Measurements from ENCODE around the gene ELF4.
A peak's percentile ranks its signal among the peaks of the same experiment; 100 is the strongest.

The ELF4 gene

DNA sequence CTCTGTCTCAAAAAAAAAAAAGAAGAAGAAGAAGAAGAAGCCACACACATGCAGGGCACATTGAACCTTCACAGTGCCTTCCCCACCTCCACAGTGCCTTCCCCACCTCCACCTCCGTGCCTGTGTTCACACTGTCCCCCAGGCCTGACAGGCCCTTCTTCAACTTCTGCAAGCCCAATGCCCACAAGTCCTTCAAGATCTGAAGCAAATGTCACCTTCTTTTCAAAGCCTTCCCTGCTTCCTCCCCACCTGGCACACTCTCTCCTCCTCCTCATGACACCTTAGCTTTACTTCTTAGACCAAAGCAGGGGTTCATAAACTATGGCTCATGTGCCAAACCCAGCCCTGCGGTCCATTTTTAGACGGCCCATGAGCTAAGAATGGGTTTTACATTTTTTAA, 19.9 kb downstream of the ELF4 start:
- H3K4me3 ChIP-seq (ENCODE audit: low read length) = no peak overlapping the region
- TF ChIP-seq, protein P1, sequence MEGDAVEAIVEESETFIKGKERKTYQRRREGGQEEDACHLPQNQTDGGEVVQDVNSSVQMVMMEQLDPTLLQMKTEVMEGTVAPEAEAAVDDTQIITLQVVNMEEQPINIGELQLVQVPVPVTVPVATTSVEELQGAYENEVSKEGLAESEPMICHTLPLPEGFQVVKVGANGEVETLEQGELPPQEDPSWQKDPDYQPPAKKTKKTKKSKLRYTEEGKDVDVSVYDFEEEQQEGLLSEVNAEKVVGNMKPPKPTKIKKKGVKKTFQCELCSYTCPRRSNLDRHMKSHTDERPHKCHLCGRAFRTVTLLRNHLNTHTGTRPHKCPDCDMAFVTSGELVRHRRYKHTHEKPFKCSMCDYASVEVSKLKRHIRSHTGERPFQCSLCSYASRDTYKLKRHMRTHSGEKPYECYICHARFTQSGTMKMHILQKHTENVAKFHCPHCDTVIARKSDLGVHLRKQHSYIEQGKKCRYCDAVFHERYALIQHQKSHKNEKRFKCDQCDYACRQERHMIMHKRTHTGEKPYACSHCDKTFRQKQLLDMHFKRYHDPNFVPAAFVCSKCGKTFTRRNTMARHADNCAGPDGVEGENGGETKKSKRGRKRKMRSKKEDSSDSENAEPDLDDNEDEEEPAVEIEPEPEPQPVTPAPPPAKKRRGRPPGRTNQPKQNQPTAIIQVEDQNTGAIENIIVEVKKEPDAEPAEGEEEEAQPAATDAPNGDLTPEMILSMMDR (conservative IDR thresholded peaks at IDR 0.05; ENCODE audit: low read length) = no peak
- no peak for DNase-seq (ENCODE audit: low read depth)

DNA sequence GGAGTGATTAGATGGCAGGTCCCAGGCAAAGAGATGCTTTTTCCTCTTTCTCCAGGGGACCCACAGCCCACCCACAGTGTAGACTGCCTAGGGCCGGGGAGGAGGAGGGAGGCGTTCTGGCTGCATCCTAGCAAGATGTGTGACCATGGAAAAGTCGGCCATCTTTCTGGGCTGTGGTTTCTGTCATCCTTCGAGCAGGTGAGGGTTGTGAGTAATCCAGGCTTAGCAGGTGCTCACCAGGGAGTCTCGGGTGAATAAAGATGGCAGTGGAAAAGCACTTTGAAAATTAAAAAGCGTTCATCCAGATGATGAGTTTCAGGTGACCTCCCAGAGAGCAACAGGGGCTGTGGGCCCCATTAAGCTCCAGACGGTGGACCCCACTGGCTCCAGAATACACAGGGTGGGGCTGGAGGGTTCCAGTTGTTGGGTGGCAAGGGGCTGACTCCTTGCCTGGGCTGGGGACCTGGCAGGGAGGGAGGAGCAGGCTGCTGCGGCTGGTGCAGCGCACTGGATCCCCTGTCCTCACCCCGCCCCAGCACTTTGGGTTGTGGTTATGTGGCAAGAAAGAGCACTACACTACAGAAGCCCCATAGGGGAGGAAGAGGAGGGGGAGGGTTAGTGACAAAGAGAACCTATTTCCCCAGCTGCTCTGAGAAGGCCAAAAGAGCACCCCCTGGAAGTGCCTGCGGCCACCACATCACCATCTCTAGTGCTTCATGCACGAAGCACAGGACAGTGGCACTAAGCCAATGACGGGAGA, 23.7 kb downstream of the ELF4 start:
- TF ChIP-seq, protein P1 (conservative IDR thresholded peaks at IDR 0.05; ENCODE audit: low read length) = no peak
- DNase-seq (ENCODE audit: low read depth) = no peak
- no peak overlapping the region for H3K4me3 ChIP-seq (ENCODE audit: low read length)

DNA sequence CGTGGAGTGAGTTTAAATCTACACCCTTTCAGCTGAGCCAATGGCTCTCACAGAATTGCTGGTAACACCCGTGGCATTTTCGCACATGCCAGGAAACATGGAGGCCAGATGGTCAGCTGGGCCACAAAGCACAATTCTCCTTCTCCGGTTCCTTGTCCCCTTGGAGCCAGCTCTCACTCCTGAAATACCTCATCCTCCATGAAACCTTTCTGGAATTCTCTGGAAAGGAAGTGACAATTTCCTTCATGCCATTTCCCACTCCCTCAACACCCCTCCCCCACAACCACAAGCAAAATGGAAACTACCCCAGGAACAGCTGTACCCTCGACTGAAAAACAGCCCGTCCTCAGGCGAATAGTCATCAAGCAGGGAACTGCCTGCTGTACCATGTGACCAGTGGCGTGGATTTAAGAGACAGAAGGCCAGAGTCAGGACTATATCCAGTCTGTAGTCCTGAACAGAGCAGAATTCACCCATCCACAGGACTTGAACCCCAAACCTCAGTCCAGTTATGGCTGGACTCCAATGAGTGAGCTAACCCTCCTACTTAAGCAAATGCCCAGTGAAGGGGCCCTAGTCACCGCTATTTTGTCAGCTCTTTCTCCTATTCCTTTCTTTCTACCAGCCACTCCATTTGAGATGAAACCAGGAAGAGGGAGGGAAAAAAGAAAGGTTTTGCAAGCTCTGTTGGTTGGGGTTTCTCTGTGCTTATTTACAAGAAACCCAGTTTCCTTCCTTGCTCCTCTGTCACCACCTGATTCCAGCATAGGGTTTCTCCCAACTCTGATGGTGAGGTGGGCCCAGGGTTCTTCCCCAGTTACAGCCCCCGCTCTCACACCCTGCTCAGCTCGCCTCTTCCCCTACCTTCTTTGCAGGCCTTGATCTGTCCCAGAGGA, 24.5 kb downstream of the ELF4 start:
- TF ChIP-seq, protein P1 (conservative IDR thresholded peaks at IDR 0.05; ENCODE audit: low read length) = no peak
- peak; percentile 73 for DNase-seq (ENCODE audit: low read depth)
- no peak overlapping the region for H3K4me3 ChIP-seq (ENCODE audit: low read length)

DNA sequence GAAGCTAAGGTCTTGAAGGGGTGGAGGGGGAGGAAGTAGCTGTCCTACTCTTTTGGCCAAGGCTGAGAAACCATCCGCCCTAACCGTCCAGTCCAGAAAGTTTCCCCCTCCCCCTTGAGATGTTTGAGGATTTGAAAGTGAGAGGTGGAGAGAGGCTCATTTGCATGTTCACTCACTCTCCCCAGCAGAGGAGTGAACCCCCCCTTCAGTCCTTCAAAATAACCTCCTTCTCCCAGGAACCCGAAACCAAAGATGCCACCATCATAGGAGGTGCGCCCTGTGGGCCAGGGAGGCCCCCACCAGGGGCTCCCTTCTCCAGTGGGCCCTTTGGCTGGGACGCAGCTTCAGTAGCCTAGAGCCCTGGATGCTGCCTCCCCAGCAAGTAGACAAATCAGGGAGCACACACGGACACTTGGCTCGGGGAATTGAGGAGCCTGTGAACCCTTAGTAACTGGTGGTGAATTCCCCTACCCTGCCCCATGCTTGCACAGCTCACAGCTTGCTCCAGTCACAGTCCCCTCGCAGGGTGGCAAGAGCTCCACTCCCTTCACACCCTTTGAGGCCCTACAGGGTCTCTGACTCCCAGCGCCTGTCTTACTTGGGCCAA, 25.6 kb downstream of the ELF4 start:
- H3K4me3 ChIP-seq (ENCODE audit: low read length) = no peak overlapping the region
- TF ChIP-seq, protein P1 (conservative IDR thresholded peaks at IDR 0.05; ENCODE audit: low read length) = no peak
- DNase-seq (ENCODE audit: low read depth) = no peak

DNA sequence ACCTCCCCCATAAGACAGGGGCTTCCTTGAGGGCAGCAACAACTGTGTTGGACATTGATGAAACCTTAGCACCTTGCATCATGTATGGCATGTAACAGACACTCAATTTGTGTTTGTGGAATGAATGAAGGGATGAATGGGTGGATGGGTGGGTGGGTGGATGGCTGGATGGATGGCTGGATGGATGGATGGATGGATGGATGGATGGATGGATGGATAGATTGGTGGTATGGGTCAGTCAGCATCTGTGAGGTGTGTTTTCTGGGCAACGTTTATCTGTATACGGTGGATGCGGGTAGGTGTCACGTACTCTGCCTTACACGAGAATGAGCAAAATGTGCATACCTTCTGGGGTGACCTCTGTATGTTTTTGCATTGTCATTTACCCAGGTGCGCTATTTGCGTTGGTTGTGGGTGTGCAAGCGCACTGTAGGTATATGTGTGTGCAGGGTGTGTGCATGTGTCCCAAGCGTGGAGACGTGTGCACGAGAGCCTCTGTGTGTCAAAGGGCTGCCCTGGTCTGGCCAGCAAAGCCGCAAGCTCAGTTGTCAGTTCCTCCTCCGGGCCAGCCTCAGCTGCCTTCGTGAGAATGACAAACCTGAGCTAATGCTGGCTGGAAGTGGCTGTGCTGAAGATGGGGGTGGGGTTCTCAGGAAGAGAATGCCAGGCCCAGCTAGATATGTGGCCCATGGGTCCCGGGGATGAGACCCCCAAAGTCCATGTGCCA, 26.5 kb downstream of the ELF4 start:
- DNase-seq (ENCODE audit: low read depth) = no peak
- H3K4me3 ChIP-seq (ENCODE audit: low read length) = no peak overlapping the region
- TF ChIP-seq, protein P1 (conservative IDR thresholded peaks at IDR 0.05; ENCODE audit: low read length) = no peak

DNA sequence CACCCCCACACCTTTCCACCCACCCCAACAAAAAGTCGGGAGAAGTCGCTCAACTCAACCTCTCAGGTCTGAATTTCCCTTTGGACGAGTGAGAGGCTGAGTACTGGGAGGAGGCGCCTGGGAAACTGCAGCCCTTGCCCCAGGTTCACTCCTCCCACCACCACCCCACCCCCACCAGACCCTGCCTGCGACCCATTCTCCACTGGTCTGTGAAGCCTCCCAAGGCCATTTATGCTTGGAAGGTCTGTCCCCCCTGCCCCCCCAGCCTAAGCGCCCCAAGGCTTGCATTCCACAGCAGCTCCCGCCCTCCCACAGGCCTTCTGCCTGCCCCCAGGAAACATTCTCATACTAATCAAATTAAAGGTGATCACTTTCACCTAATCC, 27.2 kb downstream of the ELF4 start:
- TF ChIP-seq, protein P1 (conservative IDR thresholded peaks at IDR 0.05; ENCODE audit: low read length) = no peak
- H3K4me3 ChIP-seq (ENCODE audit: low read length) = no peak overlapping the region
- DNase-seq (ENCODE audit: low read depth) = no peak

Measured in AG10803 (cell line).